H9 (cell line): ENCODE measurements around the gene PDZD2. TPM values are rescaled to one million over a fixed set of nuclear protein-coding genes. Genes with fewer than 3 reads are reported as not detected.

Experiments used
- DNase-seq: peaks from one replicate; pipeline ENCODE4 v3.0.0-alpha.2; 2017
- H2AFZ ChIP-seq: one replicate; pipeline ENCODE4 v1.6.1; 2013; ENCODE audit warnings: mild to moderate bottlenecking, low read length, control low read depth, moderate library complexity
- H2AK5ac ChIP-seq: 2 replicates; pipeline ENCODE4 v1.6.1; 2013; ENCODE audit warnings: low read length, control low read depth, mixed read lengths; ENCODE audit not compliant: insufficient read length
- H2BK120ac ChIP-seq: one replicate; pipeline ENCODE4 v1.6.1; 2013; ENCODE audit warnings: low read depth, mild to moderate bottlenecking, low read length, control low read depth, inconsistent platforms; ENCODE audit not compliant: poor library complexity, severe bottlenecking
- H2BK12ac ChIP-seq: 2 replicates; pipeline ENCODE4 v1.6.1; 2013; ENCODE audit warnings: low read length, control low read depth, mixed read lengths, low read depth; ENCODE audit not compliant: insufficient read length
- H2BK15ac ChIP-seq: 2 replicates; pipeline ENCODE4 v1.6.1; 2013; ENCODE audit warnings: low read depth, low read length, control low read depth
- H2BK20ac ChIP-seq: one replicate; pipeline ENCODE4 v1.6.1; 2013; ENCODE audit warnings: low read depth, mild to moderate bottlenecking, low read length, control low read depth, inconsistent platforms; ENCODE audit not compliant: poor library complexity, severe bottlenecking
- H2BK5ac ChIP-seq: 2 replicates; pipeline ENCODE4 v1.6.1; 2013; ENCODE audit warnings: low read length, control low read depth, mixed read lengths; ENCODE audit not compliant: insufficient read length
- H3K14ac ChIP-seq: 2 replicates; pipeline ENCODE4 v1.6.1; 2013; ENCODE audit warnings: low read length, control low read depth; ENCODE audit not compliant: insufficient read depth
- H3K18ac ChIP-seq: 2 replicates; pipeline ENCODE4 v1.6.1; 2013; ENCODE audit warnings: low read depth, mild to moderate bottlenecking, mixed read lengths, low read length, control low read depth; ENCODE audit not compliant: insufficient read length
- H3K23ac ChIP-seq: 2 replicates; pipeline ENCODE4 v1.6.1; 2013; ENCODE audit warnings: low read length, control low read depth, mixed read lengths, low read depth; ENCODE audit not compliant: insufficient read length
- H3K23me2 ChIP-seq: 2 replicates; pipeline ENCODE4 v1.6.1; 2013; ENCODE audit warnings: low read depth, mild to moderate bottlenecking, mixed read lengths, low read length, control low read depth; ENCODE audit not compliant: insufficient read length, poor library complexity, severe bottlenecking
- H3K27ac ChIP-seq: 2 replicates; pipeline ENCODE4 v1.5.1; 2013; ENCODE audit warnings: low read length, control low read depth, mixed read lengths, low read depth; ENCODE audit not compliant: insufficient read length
- H3K27me3 ChIP-seq: 2 replicates; pipeline ENCODE4 v1.6.1; 2013; ENCODE audit warnings: low read length, control low read depth, inconsistent platforms; ENCODE audit not compliant: insufficient read depth
- H3K4ac ChIP-seq: 2 replicates; pipeline ENCODE4 v1.6.1; 2013; ENCODE audit warnings: low read depth, mild to moderate bottlenecking, control low read depth, inconsistent platforms, low read length, moderate library complexity
- H3K4me1 ChIP-seq: 2 replicates; pipeline ENCODE4 v1.6.1; 2013; ENCODE audit warnings: low read length, control low read depth, inconsistent platforms; ENCODE audit not compliant: insufficient read depth
- H3K4me2 ChIP-seq: 2 replicates; pipeline ENCODE4 v1.6.1; 2013; ENCODE audit warnings: low read length, control low read depth, mixed read lengths; ENCODE audit not compliant: insufficient read length, insufficient read depth
- H3K56ac ChIP-seq: 2 replicates; pipeline ENCODE4 v1.6.1; 2013; ENCODE audit warnings: low read depth, mild to moderate bottlenecking, mixed read lengths, low read length, control low read depth; ENCODE audit not compliant: insufficient read length
- H3K79me1 ChIP-seq: 2 replicates; pipeline ENCODE4 v1.6.1; 2013; ENCODE audit warnings: low read depth, mild to moderate bottlenecking, moderate library complexity, low read length, control low read depth, inconsistent platforms; ENCODE audit not compliant: insufficient read depth, poor library complexity, severe bottlenecking
- H3K79me2 ChIP-seq: 2 replicates; pipeline ENCODE4 v1.6.1; 2013; ENCODE audit warnings: low read length, control low read depth, inconsistent platforms; ENCODE audit not compliant: insufficient read depth
- H3K9ac ChIP-seq: 2 replicates; pipeline ENCODE4 v1.6.1; 2013; ENCODE audit warnings: low read length, control low read depth, mixed read lengths; ENCODE audit not compliant: insufficient read length; ENCODE audit errors: extremely low read depth
- H3K9me3 ChIP-seq: one replicate; pipeline ENCODE4 v1.6.1; 2013; ENCODE audit warnings: low read depth, low read length, inconsistent platforms; ENCODE audit not compliant: control insufficient read depth
- H3T11ph ChIP-seq: one replicate; pipeline ENCODE4 v1.6.1; 2013; ENCODE audit warnings: mild to moderate bottlenecking, low read length, control low read depth, inconsistent platforms
- H4K20me1 ChIP-seq: one replicate; pipeline ENCODE4 v1.6.1; 2013; ENCODE audit not compliant: control insufficient read depth, insufficient read length, insufficient read depth
- H4K5ac ChIP-seq: 2 replicates; pipeline ENCODE4 v1.6.1; 2013; ENCODE audit warnings: low read depth, mild to moderate bottlenecking, mixed read lengths, low read length, control low read depth; ENCODE audit not compliant: insufficient read length
- H4K8ac ChIP-seq: replicated peaks from 2 replicates; pipeline ENCODE4 v1.6.1; 2013; ENCODE audit warnings: low read length, control low read depth, mixed read lengths, low read depth; ENCODE audit not compliant: insufficient read length
- H4K91ac ChIP-seq: 2 replicates; pipeline ENCODE4 v1.6.1; 2013; ENCODE audit warnings: low read depth, mild to moderate bottlenecking, moderate library complexity, mixed read lengths, low read length, control low read depth; ENCODE audit not compliant: insufficient read length
- H3K27ac Mint-ChIP-seq, 3 experiments: 2 replicates in 2 of 3; 3 replicates in 1 of 3; pipeline ENCODE4 v1.8.0; 2020 to 2021; ENCODE audit warnings: mixed read lengths in 3 of 3, mild to moderate bottlenecking in 1 of 3, moderate library complexity in 1 of 3
- H3K27me3 Mint-ChIP-seq: 2 replicates; pipeline ENCODE4 v1.8.0; 2021; ENCODE audit warnings: low read depth, mild to moderate bottlenecking, moderate library complexity, mixed read lengths
- H3K36me3 Mint-ChIP-seq, 3 experiments: 2 replicates in 2 of 3; 3 replicates in 1 of 3; pipeline ENCODE4 v1.8.0; 2020 to 2021; ENCODE audit warnings: low read depth in 3 of 3, mixed read lengths in 3 of 3; ENCODE audit not compliant: insufficient read depth in 1 of 3
- H3K4me1 Mint-ChIP-seq, 2 experiments: 2 replicates each; pipeline ENCODE4 v1.8.0; 2020; ENCODE audit warnings: mixed read lengths in 2 of 2
- H3K4me3 Mint-ChIP-seq, 2 experiments: 2 replicates in 1 of 2; 3 replicates in 1 of 2; pipeline ENCODE4 v1.8.0; 2020 to 2021; ENCODE audit warnings: mild to moderate bottlenecking in 2 of 2, mixed read lengths in 2 of 2, moderate library complexity in 1 of 2
- H3K9me3 Mint-ChIP-seq, 2 experiments: 2 replicates in 1 of 2; 3 replicates in 1 of 2; pipeline ENCODE4 v1.8.0; 2020; ENCODE audit warnings: mild to moderate bottlenecking in 2 of 2, mixed read lengths in 2 of 2, moderate library complexity in 1 of 2
- CTCF ChIP-seq: fragments of 200-600 bp; sonication (generic); conservative IDR thresholded peaks from 3 replicates; pipeline ENCODE4 v1.8.0; 2021; ENCODE audit warnings: antibody characterized with exemption, mild to moderate bottlenecking
- WGBS: extraction: QIAGEN DNeasy Blood & Tissue Kit; methylation state at CpG from one replicate; pipeline ENCODE4 v1.1.7; 2013; ENCODE audit warnings: missing lambda C conversion rate, low lambda C conversion rate, mixed read lengths; ENCODE audit not compliant: insufficient read length; ENCODE audit errors: extremely low coverage; 5-methylcytosine and 5-hydroxymethylcytosine counted together
- total RNA-seq: library from RNA; stranded (reverse); gene quantifications from 2 replicates; pipeline ENCODE4 v1.2.1, GENCODE V29; 2021

Gene PDZD2
- total RNA-seq, 1 experiment from 2014 or later, result 9.9 TPM

- no peak overlapping the region for H3K56ac ChIP-seq
- no peak overlapping the region for H2AFZ ChIP-seq
- H3K14ac ChIP-seq, result no peak overlapping the region; the same call in 1 of the 2 replicates
- no peaks in the 10 kb centered on the region for H4K20me1 ChIP-seq
- no peak for TF ChIP-seq CTCF
- no peak overlapping the region for H3K4me2 ChIP-seq
- H3K79me2 ChIP-seq, result no peaks in the 10 kb centered on the region
- Mint-ChIP-seq H3K27me3 (no peaks in the 10 kb centered on the region), H3K27ac (peak overlapping the region in 1 of 3 experiments; percentile 88; a peak in 3 of 7 replicates), H3K4me1 (peaks cover 5 to 8% of the 10 kb centered on the region in 2 experiments; a peak in 1 of 4 replicates), H3K4me3 (no peak overlapping the region), H3K36me3 (peaks cover 0 to 14% (median 5%) of the 10 kb centered on the region in 3 experiments; a peak in 4 of 7 replicates), H3K9me3 (no peaks in the 10 kb centered on the region)
- H2BK20ac ChIP-seq, result no peak overlapping the region
- H3K23me2 ChIP-seq, result no peaks in the 10 kb centered on the region
- H3K27ac ChIP-seq, result no peak overlapping the region
- H3K9ac ChIP-seq, result no peak overlapping the region
- H2BK12ac ChIP-seq, result no peak overlapping the region
- H3K4ac ChIP-seq, result no peak overlapping the region
- no peak overlapping the region for H2BK120ac ChIP-seq
- no CpG with 5 or more reads among the region's 24 CpGs for WGBS
- no peaks in the 10 kb centered on the region for H3K27me3 ChIP-seq
- no peak overlapping the region for H3K18ac ChIP-seq
- H3T11ph ChIP-seq, result no peak overlapping the region
- H2AK5ac ChIP-seq, result no peak overlapping the region
- no peak overlapping the region for H4K91ac ChIP-seq
- H2BK15ac ChIP-seq, result no peak overlapping the region
- H4K5ac ChIP-seq, result no peak overlapping the region
- H3K79me1 ChIP-seq, result no peaks in the 10 kb centered on the region
- no peak for DNase-seq
- no peak overlapping the region for H2BK5ac ChIP-seq
- H3K4me1 ChIP-seq, result no peaks in the 10 kb centered on the region
- no peak overlapping the region for H4K8ac ChIP-seq
- H3K23ac ChIP-seq, result no peak overlapping the region
- no peaks in the 10 kb centered on the region for H3K9me3 ChIP-seq
These were observed 448.5 kb downstream of the PDZD2 start for GRCh38 chr5:32087086-32088082.
